BLaER1 (cell line): ENCODE measurements around the gene ACHE.
A peak's percentile ranks its signal among the peaks of the same experiment; 100 is the strongest.

Experiments used
- H3K27ac ChIP-seq: shearing (Covaris generic); formaldehyde crosslinking; 2 replicates; pipeline ENCODE4 v1.8.1; 2022
- H3K27me3 ChIP-seq: shearing (Covaris generic); formaldehyde crosslinking; 2 replicates; pipeline ENCODE4 v1.8.1; 2022
- H3K36me3 ChIP-seq: shearing (Covaris generic); formaldehyde crosslinking; 2 replicates; pipeline ENCODE4 v1.8.1; 2022
- H3K4me1 ChIP-seq: shearing (Covaris generic); formaldehyde crosslinking; 2 replicates; pipeline ENCODE4 v1.8.1; 2022
- H3K4me2 ChIP-seq: shearing (Covaris generic); formaldehyde crosslinking; 2 replicates; pipeline ENCODE4 v1.8.1; 2022
- H3K4me3 ChIP-seq: shearing (Covaris generic); formaldehyde crosslinking; 2 replicates; pipeline ENCODE4 v1.8.1; 2022
- H3K9ac ChIP-seq: shearing (Covaris generic); formaldehyde crosslinking; 2 replicates; pipeline ENCODE4 v1.8.1; 2022
- H3K9me3 ChIP-seq: shearing (Covaris generic); formaldehyde crosslinking; 2 replicates; pipeline ENCODE4 v1.8.1; 2022
- H4K20me1 ChIP-seq: shearing (Covaris generic); formaldehyde crosslinking; 2 replicates; pipeline ENCODE4 v1.8.1; 2022
- Cebpa-rat ChIP-seq: shearing (Covaris generic); IDR thresholded peaks from 2 replicates; pipeline ENCODE4 v1.8.1; 2022

The ACHE gene

GRCh38 chr7:100890653-100891567 lies 4.8 kb downstream of the ACHE start:
- H3K9ac ChIP-seq, result peak overlapping the region; percentile 53

GRCh38 chr7:100888988-100889750 lies 6.5 kb downstream of the ACHE start, which contains the start of gene UFSP1:
Gene UFSP1 (minus strand): TSS chr7:100889715. CDS start chr7:100889271, 444 bp downstream.
- H4K20me1 ChIP-seq, result peaks cover 49% of the 10 kb centered on the region
- peak within 1 kb of the TSS; percentile 97 for H3K27ac ChIP-seq
- no peaks in the 10 kb centered on the region for H3K9me3 ChIP-seq
- H3K4me3 ChIP-seq, result peak within 1 kb of the TSS; percentile 93
- peaks cover 45% of the 10 kb centered on the region for H3K36me3 ChIP-seq
- H3K4me2 ChIP-seq, result peak within 1 kb of the TSS; percentile 99
- H3K4me1 ChIP-seq, result peaks cover 72% of the 10 kb centered on the region
- peak within 1 kb of the TSS; percentile 94 for H3K9ac ChIP-seq
- peaks cover 39% of the 10 kb centered on the region for H3K27me3 ChIP-seq
- TF ChIP-seq Cebpa-rat, result no peak

More at GRCh38 chr7:100890653-100891567, 4.8 kb downstream of the ACHE start:
- peak overlapping the region; percentile 96 for H3K4me2 ChIP-seq
- peaks cover 56% of the 10 kb centered on the region for H3K27me3 ChIP-seq
- peaks cover 67% of the 10 kb centered on the region for H3K4me1 ChIP-seq
- H3K27ac ChIP-seq, result peak overlapping the region; percentile 67
- peaks cover 39% of the 10 kb centered on the region for H4K20me1 ChIP-seq
- H3K36me3 ChIP-seq, result peaks cover 27% of the 10 kb centered on the region
- no peaks in the 10 kb centered on the region for H3K9me3 ChIP-seq
- peak overlapping the region; percentile 93 for H3K4me3 ChIP-seq
- TF ChIP-seq Cebpa-rat, result no peak

GRCh38 chr7:100888291-100888987 lies 7.2 kb downstream of the ACHE start:
- peaks cover 52% of the 10 kb centered on the region for H3K36me3 ChIP-seq
- peak overlapping the region; percentile 97 for H3K27ac ChIP-seq

GRCh38 chr7:100887516-100888290 lies 8.0 kb downstream of the ACHE start:
- no peak for TF ChIP-seq Cebpa-rat
- peaks cover 59% of the 10 kb centered on the region for H3K36me3 ChIP-seq
- peaks cover 24% of the 10 kb centered on the region for H3K27me3 ChIP-seq
- H3K27ac ChIP-seq, result peak overlapping the region; percentile 97
- H3K4me1 ChIP-seq, result peaks cover 78% of the 10 kb centered on the region
- peaks cover 63% of the 10 kb centered on the region for H4K20me1 ChIP-seq
- peak overlapping the region; percentile 93 for H3K4me3 ChIP-seq
- peak overlapping the region; percentile 99 for H3K4me2 ChIP-seq
- no peaks in the 10 kb centered on the region for H3K9me3 ChIP-seq
- H3K9ac ChIP-seq, result peak overlapping the region; percentile 94

More at GRCh38 chr7:100888291-100888987, 7.2 kb downstream of the ACHE start:
- peaks cover 31% of the 10 kb centered on the region for H3K27me3 ChIP-seq
- H3K4me3 ChIP-seq, result peak overlapping the region; percentile 93
- peaks cover 56% of the 10 kb centered on the region for H4K20me1 ChIP-seq
- no peaks in the 10 kb centered on the region for H3K9me3 ChIP-seq
- TF ChIP-seq Cebpa-rat, result no peak
- H3K9ac ChIP-seq, result peak overlapping the region; percentile 94
- peaks cover 78% of the 10 kb centered on the region for H3K4me1 ChIP-seq
- H3K4me2 ChIP-seq, result peak overlapping the region; percentile 99

GRCh38 chr7:100886936-100887515 lies 8.7 kb downstream of the ACHE start:
- Histone ChIP-seq H4K20me1 (peaks cover 70% of the 10 kb centered on the region), H3K27me3 (peaks cover 17% of the 10 kb centered on the region), H3K4me3 (peak overlapping the region; percentile 93), H3K27ac (peak overlapping the region; percentile 68), H3K4me1 (peaks cover 83% of the 10 kb centered on the region), H3K4me2 (peak overlapping the region; percentile 99), H3K36me3 (peaks cover 66% of the 10 kb centered on the region), H3K9me3 (no peaks in the 10 kb centered on the region), H3K9ac (peak overlapping the region; percentile 16; the same call in 1 of the 2 replicates)
- TF ChIP-seq Cebpa-rat, result no peak

- Histone ChIP-seq H3K4me3 (peak overlapping the region; percentile 93), H3K4me1 (peaks cover 90% of the 10 kb centered on the region), H3K36me3 (peaks cover 73% of the 10 kb centered on the region), H3K9me3 (no peaks in the 10 kb centered on the region), H3K9ac (peak overlapping the region; percentile 65), H3K27ac (peak overlapping the region; percentile 68), H3K27me3 (peaks cover 10% of the 10 kb centered on the region), H4K20me1 (peaks cover 77% of the 10 kb centered on the region), H3K4me2 (peak overlapping the region; percentile 99)
- no peak for TF ChIP-seq Cebpa-rat
These were observed 9.3 kb downstream of the ACHE start for GRCh38 chr7:100886142-100886935.

GRCh38 chr7:100885440-100886141 lies 10.1 kb downstream of the ACHE start:
- H3K36me3 ChIP-seq, result peaks cover 80% of the 10 kb centered on the region

More at GRCh38 chr7:100885440-100886141, 10.1 kb downstream of the ACHE start:
- H3K9me3 ChIP-seq, result no peaks in the 10 kb centered on the region
- H3K27ac ChIP-seq, result peak overlapping the region; percentile 8
- peaks cover 84% of the 10 kb centered on the region for H4K20me1 ChIP-seq
- no peak for TF ChIP-seq Cebpa-rat
- peak overlapping the region; percentile 99 for H3K4me2 ChIP-seq
- H3K9ac ChIP-seq, result peak overlapping the region; percentile 65
- H3K4me3 ChIP-seq, result peak overlapping the region; percentile 26; the same call in 1 of the 2 replicates
- H3K27me3 ChIP-seq, result peaks cover 3% of the 10 kb centered on the region
- H3K4me1 ChIP-seq, result peaks cover 84% of the 10 kb centered on the region
